ENCODE data around the gene SPATA2L. TPM values are rescaled to one million over a fixed set of nuclear protein-coding genes. Genes with fewer than 3 reads are reported as not detected.
"Not testable (repeated sequence)": the region's sequence is repeated elsewhere in the genome, so short reads cannot be mapped to it uniquely, and the experiment has no call there.

SPATA2L gene
- total RNA-seq, 1 experiment from 2014 or later, result 24.3 TPM

GRCh38 chr16:89707695-89708094 is 6.2 kb upstream of the SPATA2L start:
- DNase-seq (ENCODE audit: low spot score), result no peak

DNA sequence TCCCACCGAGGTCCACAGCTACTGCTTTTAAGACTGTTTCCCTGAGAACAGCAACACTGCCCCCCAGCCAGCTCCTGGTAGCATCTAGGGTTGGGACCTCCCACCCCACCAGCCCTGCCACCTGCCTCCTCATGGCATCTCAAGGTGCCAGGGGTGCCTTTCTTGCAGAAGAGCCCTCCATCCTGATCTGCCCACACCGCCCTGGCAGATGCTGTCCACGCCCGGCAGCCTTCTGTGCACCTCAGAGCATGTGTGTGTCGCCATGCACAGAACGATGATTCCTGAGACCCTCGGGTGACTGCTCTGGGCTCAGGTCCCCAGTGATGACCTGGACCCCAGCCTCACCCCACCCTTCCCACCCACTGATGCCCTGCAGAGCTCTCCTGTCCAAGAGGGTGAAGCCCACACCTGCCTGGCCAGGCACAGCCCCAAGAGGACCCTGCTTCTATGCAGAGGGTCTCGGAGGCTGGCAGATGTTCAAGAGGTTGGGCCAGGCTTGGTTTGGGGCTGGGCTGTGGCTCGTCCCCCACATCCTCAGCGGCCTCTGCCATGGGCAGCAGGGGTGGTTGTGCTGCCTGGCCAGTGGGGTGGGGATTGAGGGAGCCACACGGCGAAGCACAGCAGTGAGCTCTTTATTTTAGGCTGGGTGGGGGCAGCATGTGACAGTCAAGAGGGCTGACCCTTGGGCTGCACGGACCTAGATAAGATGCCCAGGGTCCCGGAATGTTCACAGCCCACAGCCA is 5.2 kb upstream of the SPATA2L start:
- no peak for DNase-seq (ENCODE audit: low spot score)

DNA sequence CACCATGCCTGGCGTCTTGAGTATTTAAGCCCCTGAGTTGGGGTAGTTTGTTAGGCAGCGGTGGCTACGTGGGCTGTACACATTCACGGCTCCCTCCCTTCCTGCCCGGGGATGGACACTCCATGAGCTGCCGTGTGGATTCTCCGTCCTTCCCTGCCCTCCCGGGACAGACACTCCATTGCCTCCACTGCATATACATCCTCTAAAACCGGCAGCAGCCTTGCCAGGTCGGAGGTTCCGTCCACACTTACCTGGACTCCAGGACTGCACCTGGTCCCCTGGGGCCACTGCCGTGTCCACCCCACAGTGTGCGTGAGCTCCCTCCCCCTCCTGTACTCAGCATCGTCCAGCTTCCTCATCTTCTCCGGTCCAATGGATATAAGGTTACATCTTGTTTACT is 3.5 kb upstream of the SPATA2L start:
- no peak for DNase-seq (ENCODE audit: low spot score)

- no peak for DNase-seq (ENCODE audit: low spot score)
Measured at GRCh38 chr16:89704281-89704680, 2.8 kb upstream of the SPATA2L start.

GRCh38 chr16:89700649-89701424 is 668 bp downstream of the SPATA2L start:
- no peak for DNase-seq (ENCODE audit: low spot score)

DNA sequence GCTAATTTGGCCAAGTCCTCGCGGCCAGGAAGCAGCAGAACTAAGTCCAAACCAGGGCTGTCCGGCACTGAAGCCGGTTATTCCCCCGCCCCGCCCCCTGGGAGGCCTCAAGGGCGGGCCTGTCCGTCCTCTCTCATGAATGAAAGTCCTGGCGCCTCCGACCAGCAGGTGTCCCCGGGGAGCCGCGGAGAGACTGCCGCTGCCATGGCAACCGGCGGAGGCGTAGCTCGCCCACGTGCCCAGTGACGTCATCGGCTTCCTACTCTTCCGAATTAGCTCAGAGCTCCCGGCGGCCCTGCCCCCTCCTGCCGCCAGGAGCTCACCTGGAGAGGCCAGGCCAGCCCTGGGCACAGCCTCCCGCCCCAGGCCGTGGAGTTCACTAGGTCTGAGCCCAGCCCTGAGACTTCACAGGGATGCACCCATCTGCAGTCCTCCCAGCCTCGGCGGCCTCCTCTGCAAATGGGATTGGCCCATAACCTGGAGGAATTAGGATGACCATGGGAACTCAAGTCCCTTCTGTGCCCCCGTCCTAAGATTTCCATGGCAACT is 1.3 kb downstream of the SPATA2L start:
- DNase-seq (ENCODE audit: low spot score), result peak; percentile 98

DNA sequence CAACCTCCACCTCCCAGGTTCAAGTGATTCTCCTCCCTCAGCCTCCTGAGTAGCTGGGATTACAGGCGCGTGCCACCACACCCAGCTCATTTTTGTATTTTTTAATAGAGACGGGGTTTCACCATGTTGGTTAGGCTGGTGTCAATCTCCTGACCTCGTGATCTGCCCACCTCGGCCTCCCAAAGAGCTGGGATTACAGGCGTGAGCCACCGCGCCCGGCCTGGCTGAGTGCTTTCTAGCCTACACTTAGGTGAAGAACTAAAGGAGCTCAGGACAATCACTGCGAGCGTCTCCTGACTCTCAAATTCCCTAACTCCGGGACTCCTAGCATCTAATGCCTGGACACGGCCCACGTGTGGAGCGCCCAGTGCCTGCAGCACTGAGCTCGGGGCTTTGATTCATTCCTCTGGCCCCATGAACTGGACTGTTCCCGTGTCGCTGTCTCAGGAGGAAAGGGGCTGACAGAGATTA is 1.8 kb downstream of the SPATA2L start:
- DNase-seq (ENCODE audit: low spot score), result not testable (repeated sequence)

GRCh38 chr16:89698717-89699116 is 2.8 kb downstream of the SPATA2L start:
- DNase-seq (ENCODE audit: low spot score), result not testable (repeated sequence)

DNA sequence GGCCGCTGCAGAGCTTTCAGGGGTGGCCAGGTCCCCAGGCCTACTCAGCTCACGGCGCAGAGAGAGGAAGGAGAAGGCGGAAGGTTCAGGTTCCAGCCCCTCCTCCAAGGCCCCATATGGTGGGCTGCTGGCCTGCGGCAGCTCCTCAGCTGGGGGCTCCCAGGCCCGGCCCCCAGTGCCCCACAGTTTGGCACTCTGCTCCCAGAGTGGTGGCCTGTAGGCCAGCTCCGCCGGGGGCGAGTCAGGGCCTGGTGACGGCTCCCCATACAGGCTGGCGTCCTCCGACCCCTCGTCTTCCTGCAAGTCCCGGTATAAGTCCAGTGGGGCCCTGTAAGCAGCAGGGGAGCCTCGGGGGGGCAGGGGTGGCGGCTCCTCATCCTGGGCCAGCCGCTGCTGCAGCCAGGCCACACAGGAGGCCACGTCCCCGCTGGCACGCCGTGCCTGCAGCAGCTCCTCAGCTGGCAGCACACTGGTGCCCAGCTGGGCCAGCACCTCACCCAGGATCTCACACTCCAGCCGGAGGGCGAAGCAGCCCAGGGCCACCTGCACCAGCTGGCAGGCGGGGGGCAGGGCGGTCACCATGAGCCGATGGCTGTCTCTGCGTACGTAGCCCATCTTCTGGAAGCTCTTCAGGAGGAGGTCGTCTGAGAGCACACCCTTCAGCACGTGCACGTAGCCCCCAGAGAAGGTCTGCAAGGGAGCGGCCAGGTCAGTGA is 3.7 kb downstream of the SPATA2L start:
- no peak for DNase-seq (ENCODE audit: low spot score)

- DNase-seq (ENCODE audit: low spot score), result no peak
Measured at GRCh38 chr16:89697161-89697615, 4.3 kb downstream of the SPATA2L start.

DNA sequence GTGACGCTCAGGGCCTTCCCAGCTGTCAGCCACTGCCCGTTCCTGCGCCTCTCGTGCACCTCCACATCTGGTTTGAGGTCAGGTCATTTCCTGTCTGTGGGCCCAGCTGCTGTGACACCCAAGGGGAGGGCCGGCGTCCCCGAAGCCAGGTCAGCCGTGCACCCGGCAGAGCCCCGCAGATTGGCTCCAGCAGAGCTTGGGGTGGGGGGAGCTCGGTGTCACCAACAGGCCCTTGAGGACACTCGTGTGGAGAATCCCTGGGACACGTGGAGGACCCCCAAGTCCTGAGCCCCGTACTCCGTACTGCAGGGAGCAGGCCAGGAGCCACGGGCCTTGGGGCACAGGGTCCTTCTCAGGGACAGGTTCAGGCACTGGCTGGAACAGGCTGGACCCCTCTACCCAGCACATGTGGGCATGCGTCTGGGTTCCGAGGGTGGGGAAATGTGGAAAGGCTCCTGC is 4.8 kb downstream of the SPATA2L start:
- no peak for DNase-seq (ENCODE audit: low spot score)

DNA sequence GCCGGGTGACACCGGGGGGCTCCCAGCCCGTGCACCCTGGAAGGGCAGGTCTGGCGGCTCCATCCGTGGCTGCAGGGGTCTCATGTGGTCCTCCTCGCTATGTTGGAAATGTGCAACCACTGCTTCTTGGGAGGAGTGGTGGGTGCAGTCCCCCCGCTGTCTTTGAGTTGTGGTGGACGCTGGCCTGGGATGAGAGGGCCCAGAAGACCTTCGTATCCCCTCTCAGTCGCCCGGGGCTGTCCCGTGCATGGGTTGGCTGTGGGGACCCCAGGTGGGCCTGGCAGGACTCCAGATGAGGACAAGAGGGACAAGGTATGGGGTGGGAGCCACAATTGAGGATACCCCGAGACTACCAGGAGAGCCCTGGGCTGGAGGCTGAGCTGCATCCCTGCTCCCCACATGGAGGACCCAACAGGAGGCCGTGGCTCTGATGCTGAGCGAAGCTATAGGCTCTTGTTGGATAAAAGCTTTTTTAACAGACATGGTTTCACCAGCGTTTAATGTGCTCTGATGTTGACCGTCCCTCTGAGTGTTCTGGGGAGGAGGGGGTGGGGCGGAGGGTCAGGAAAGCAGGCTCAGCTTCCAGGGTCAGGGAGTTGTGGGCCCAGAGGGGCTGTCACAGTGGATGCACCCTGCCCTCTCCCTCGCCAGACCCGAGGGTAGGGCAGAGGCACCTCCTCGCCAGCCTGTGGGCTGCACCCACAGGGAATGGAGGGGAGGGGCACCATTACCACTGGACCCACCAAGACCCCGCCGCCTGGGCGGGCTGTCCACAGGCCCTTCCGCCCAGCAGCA is 5.4 kb downstream of the SPATA2L start:
- DNase-seq (ENCODE audit: low spot score), result no peak

DNA sequence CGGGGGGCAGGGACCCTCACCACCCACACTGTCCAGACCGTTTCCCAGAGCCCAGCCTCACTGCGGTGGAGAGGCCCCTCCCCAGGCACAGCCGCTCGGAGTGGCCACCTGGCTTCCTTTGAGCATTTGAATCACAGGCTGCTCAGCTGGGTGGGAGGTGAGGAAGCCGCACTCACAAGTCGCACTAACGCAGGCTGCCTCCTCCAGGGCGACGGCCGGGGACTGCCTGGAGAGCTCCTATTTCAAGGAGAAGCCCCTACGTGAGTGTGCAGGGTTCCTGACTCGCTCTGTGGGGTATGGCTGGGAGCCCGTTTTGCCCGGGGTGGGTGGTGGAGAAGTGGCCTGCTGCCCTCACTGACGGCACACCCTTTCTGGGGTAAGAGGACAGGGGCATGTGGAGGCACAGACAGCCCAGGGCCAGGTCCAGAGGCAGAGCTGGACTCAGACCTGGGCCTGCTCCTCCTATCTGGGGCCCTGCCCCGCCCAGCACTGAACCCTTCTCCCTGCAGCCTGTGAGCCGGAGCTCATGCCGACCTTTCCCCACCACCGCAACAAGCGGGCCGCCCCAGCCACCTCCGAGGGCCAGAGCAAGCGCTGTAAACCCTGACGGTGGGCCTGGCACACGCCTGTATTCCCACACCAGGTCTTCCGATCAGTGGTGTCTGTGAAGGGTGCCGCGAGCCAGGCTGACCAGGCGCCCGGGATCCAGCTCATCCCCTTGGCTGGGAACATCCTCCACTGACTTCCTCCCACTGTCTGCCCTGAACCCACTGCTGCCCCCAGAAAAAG is 6.2 kb downstream of the SPATA2L start:
- no peak for DNase-seq (ENCODE audit: low spot score)

DNA sequence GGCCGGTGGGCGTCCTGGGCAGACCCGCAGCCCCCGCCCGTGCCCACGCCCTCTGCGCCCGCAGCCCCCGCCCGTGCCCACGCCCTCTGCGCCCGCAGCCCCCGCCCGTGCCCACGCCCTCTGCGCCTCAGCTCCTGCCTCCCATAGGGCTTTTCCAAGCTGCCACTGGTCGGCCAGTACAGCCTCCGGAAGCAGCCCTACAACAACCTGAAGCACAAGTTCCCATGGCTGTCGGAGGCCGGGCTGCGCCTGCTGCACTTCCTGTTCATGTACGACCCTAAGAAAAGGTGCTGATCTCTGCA is 6.8 kb downstream of the SPATA2L start:
- DNase-seq (ENCODE audit: low spot score), result not testable (repeated sequence)

- DNase-seq (ENCODE audit: low spot score), result no peak
Measured at GRCh38 chr16:89693931-89694783, 7.3 kb downstream of the SPATA2L start.

DNA sequence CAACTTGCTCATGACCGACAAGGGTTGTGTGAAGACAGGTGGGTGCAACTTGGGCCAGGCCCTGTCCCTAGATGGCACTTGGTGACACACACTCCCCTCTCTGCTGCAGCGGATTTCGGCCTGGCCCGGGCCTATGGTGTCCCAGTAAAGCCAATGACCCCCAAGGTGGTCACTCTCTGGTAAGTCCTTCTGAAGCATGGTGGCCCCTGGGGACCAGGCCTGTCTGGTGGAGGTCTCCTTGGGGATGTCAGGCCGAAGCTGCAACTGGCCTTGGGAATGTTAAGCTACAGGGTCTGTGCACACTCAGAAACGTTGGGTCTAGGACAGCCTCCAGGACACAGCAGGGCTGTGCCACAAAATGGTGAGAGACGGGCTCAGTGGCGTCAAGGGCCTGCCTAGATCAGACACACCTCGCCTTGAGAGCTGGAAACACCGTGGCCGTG is 8.2 kb downstream of the SPATA2L start:
- DNase-seq (ENCODE audit: low spot score), result no peak

GRCh38 chr16:89691986-89692569 is 9.4 kb downstream of the SPATA2L start:
- DNase-seq (ENCODE audit: low spot score), result no peak

- no peak for DNase-seq (ENCODE audit: low spot score)
Measured at GRCh38 chr16:89691231-89691985, 10.1 kb downstream of the SPATA2L start.

All from A172 (cell line).